Uterus (tissue), 2 donors: ENCODE measurements around the gene MTMR11.
A peak's percentile ranks its signal among the peaks of the same experiment; 100 is the strongest.

ENCODE experiments used
- CTCF ChIP-seq, 4 experiments: fragments of 200-600 bp in 2 of 4; fragments of 450-650 bp in 2 of 4; sonication (generic) in 2 of 4; IDR thresholded peaks; one replicate each; pipeline ENCODE4 v1.5.1; 2016 to 2019; ENCODE audit warnings: antibody characterized with exemption in 4 of 4, mild to moderate bottlenecking in 2 of 4, moderate library complexity in 1 of 4
- POLR2A ChIP-seq, 2 donors: fragments of 450-650 bp; IDR thresholded peaks; one replicate each; pipeline ENCODE4 v1.6.1; 2016; ENCODE audit warnings: antibody characterized with exemption in 2 of 2, mild to moderate bottlenecking in 1 of 2, moderate library complexity in 1 of 2

- TF ChIP-seq CTCF (IDR thresholded peaks at IDR 0.05) (peak in 2 of 4 experiments; percentile 10 to 14), POLR2A (IDR thresholded peaks at IDR 0.05) (no peak)
These were observed 470 bp upstream of the MTMR11 start for GRCh38 chr1:149936992-149937705.
